Posterior vena cava (tissue), 2 donors: ENCODE data around the gene RAB4B. TPM values are rescaled to one million over a fixed set of nuclear protein-coding genes. Genes with fewer than 3 reads are reported as not detected.
A peak's percentile ranks its signal among the peaks of the same experiment; 100 is the strongest.
"Not testable (repeated sequence)": the region's sequence is repeated elsewhere in the genome, so short reads cannot be mapped to it uniquely, and the experiment has no call there.

Experiments
- DNase-seq: peaks from one replicate; pipeline ENCODE4 v3.0.0-alpha.2; 2020; ENCODE audit warnings: low spot score
- intact Hi-C, 2 donors: fragments of 100-400 bp; cut with DNase I; formaldehyde crosslinking; loops; one replicate each; pipeline versions ENCODE4 v1.14.1 to v1.14.2; 2022 to 2023
- total RNA-seq, 2 donors: library from RNA; stranded (reverse); fragmentation: NEBNext Ultra II Directional; extraction: Animal tissue kit (Norgen Biotek cat#: 25700); gene quantifications; one replicate each; pipeline ENCODE4 v1.2.1, GENCODE V29; 2021
- donor health status: DM: yes; HTN: yes; CAD: no.
- donor health status: DM: yes; HTN: yes; CAD: no.

The RAB4B gene
- total RNA-seq, 2 donors from 2014 or later = 20.5 to 24.5 TPM

- intact Hi-C loops = no loop called here
- no peak for DNase-seq
Measured at GRCh38 chr19:40747536-40747935, 30.5 kb upstream of the RAB4B start.

GRCh38 chr19:40750058-40750873, 27.8 kb upstream of the RAB4B start, which contains the start of gene ACTMAP:
TSS of gene ACTMAP (minus strand) at chr19:40750477. CDS start at chr19:40749803, 674 bp downstream.
- intact Hi-C loops = loop anchor here in 1 of 2 donors (5.0 kb wide), 1 partner anchor 33 kb away; the partner anchor contains the start of genes COQ8B and ITPKC
- DNase-seq = peak; percentile 100

- DNase-seq = peak; percentile 98
- intact Hi-C loops = loop anchor here in 1 of 2 donors (5.0 kb wide), 1 partner anchor 34 kb away; the partner anchor contains the start of genes COQ8B and ITPKC
Measured at GRCh38 chr19:40750874-40751537, 27.0 kb upstream of the RAB4B start, which contains the start of gene SNRPA. TSS of gene SNRPA (plus strand) at chr19:40751203. CDS start at chr19:40751409, 206 bp downstream.

- intact Hi-C loops = loop anchor here in 1 of 2 donors (5.0 kb wide), 1 partner anchor 35 kb away; the partner anchor contains the start of genes COQ8B and ITPKC
- no peak for DNase-seq
Measured at GRCh38 chr19:40752257-40752781, 25.7 kb upstream of the RAB4B start.

- no peak for DNase-seq
- intact Hi-C loops = loop anchor here in 1 of 2 donors (5.0 kb wide), 1 partner anchor 37 kb away; the partner anchor contains the start of genes COQ8B and ITPKC
Measured at GRCh38 chr19:40754611-40755247, 23.3 kb upstream of the RAB4B start.

- DNase-seq = no peak
- intact Hi-C loops = no loop called here
Measured at GRCh38 chr19:40755248-40755624, 22.8 kb upstream of the RAB4B start.

GRCh38 chr19:40755791-40756190, 22.3 kb upstream of the RAB4B start:
- intact Hi-C loops = loop anchor here in 1 of 2 donors (2.0 kb wide), 1 partner anchor 19 kb away; the partner anchor contains the start of gene MIA
- no peak for DNase-seq

GRCh38 chr19:40756502-40757110, 21.4 kb upstream of the RAB4B start:
- intact Hi-C loops = loop anchor here in 1 of 2 donors (2.0 kb wide), 1 partner anchor 18 kb away; the partner anchor contains the start of gene MIA
- no peak for DNase-seq

GRCh38 chr19:40758491-40758890, 19.6 kb upstream of the RAB4B start:
- intact Hi-C loops = no loop called here
- DNase-seq = no peak

- intact Hi-C loops = no loop called here
- DNase-seq = no peak
Measured at GRCh38 chr19:40759352-40759751, 18.7 kb upstream of the RAB4B start.

GRCh38 chr19:40762754-40763470, 15.1 kb upstream of the RAB4B start:
- DNase-seq = no peak
- intact Hi-C loops = no loop called here

- no peak for DNase-seq
- intact Hi-C loops = no loop called here
Measured at GRCh38 chr19:40763526-40763925, 14.5 kb upstream of the RAB4B start.

GRCh38 chr19:40763963-40764362, 14.1 kb upstream of the RAB4B start:
- DNase-seq = no peak
- intact Hi-C loops = no loop called here

GRCh38 chr19:40766385-40766784, 11.7 kb upstream of the RAB4B start:
- not testable (repeated sequence) for DNase-seq
- intact Hi-C loops = loop anchor here in 1 of 2 donors (5.0 kb wide), 1 partner anchor 206 kb away; no protein-coding TSS in a partner anchor

GRCh38 chr19:40768869-40769268, 9.2 kb upstream of the RAB4B start:
- intact Hi-C loops = loop anchor here in 1 of 2 donors (5.0 kb wide), 1 partner anchor 203 kb away; no protein-coding TSS in a partner anchor
- no peak for DNase-seq

GRCh38 chr19:40771101-40771862, 6.8 kb upstream of the RAB4B start:
- not testable (repeated sequence) for DNase-seq
- intact Hi-C loops = loop anchor here in 1 of 2 donors (1.0 kb wide), 1 partner anchor 35 kb away; no protein-coding TSS in a partner anchor
